Measurements from ENCODE around the gene CCT5.
"Not testable (repeated sequence)": the region's sequence is repeated elsewhere in the genome, so short reads cannot be mapped to it uniquely, and the experiment has no call there.

CCT5 gene

DNA sequence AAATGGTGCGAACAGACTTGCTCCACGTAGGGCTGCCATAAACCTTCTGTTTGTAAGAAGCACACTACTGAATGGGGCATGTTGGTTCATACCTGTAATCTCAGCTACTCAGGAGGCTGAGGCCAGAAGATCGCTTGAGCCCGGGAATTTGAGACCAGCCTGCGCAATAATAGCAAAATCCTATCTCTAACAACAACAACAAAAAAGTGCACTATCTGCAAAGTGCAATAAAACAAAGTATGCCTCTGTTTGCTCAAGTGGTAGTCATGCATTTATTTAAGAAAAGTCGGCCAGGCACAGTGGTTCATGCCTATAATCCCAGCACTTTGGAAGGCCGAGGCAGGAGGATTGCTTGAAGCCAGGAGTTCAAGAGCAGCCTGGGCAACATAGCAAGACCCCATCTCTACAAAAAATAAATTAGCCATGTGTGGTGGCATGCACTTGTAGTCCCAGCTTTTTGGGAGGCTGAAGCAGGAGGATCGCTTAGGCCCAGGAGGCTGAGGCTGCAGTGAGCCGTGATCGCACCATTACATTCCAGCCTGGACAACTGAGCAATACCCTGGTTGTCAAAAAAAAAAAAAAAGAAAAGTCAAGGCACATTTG lies 5.6 kb upstream of the CCT5 start:
- no peak for DNase-seq (ENCODE audit: low read depth, low spot score)
- no peak overlapping the region for H3K27ac ChIP-seq

DNA sequence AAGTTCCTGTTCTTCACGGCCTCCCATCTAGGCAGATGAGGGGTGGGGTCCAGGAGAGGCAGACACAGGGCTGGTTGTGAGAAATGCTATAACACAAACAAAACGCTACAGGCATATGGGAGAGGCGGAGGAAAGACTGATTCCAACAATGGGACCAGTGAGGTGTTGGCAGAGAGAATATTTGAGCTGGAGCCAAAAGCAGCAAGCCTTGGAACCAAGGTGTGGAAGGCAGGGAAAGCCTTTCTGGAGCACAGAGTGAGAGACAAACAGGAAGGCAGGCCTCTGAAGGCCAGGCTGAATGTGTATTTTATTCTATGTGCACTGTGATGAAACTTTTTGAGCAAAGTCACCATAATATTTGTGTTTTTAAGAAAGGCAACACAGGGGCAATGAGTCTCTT lies 3.3 kb upstream of the CCT5 start:
- H3K27ac ChIP-seq: no peak overlapping the region
- no peak for DNase-seq (ENCODE audit: low read depth, low spot score)

DNA sequence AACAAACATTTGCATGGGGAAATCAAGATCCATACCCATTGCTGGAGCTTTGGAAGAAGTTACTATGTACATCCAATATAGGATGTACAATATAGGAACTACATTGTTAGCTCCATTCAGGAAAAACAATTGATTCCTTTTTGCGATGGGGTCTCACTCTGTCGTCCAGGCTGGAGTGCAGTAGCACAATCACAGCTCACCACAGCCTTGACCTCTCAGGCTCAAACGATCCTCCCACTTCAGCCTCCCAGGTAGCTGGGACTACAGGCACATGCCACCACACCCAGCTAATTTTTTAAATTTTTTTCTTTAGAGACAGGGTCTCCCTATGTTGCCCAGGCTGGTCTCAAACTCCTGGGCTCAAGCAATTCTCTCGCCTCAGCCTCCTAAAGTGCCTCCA lies 2.9 kb upstream of the CCT5 start:
- H3K27ac ChIP-seq; DNase-seq (ENCODE audit: low read depth, low spot score): not testable (repeated sequence)

DNA sequence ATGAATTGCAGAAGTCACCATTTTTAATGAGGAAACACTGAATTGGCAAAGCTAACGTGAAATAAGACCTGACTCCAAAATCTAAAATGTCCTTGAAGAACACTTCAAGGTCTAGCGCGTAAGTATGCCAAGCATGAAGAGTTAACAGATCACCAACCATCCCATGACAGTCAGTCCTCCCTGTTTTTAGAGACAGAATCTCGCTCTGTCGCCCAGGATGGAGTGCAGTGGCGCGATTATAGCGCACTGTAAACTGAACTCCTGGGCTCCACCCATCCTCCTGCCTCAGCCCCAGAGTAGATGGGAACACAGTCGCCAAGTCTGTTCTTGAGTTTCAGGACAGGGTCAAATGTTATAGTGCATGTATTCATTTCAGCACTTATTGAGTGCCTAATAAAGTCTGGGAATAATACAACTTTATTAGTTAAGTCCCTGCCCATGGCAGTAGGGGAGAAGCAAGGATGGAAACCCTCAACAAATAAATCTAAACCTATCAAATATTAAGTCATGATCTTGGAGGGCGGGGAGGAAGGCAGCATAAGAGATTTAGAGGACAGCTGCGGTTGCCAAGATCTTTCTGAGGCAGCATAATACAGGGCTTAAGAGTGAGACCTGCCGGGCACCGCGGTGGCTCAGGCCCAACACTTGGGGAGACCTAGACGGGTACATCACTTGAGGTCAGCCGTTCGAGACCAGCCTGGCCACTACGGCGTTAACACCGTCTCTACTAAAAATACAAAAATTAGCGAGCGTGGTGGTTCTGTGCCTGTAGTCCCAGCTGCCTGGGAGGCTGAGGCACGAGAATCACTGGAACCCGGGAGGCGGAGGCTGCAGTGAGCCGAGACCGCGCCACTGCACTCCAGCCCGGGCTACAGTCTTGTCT lies 1.5 kb upstream of the CCT5 start:
- no peak for DNase-seq (ENCODE audit: low read depth, low spot score)
- H3K27ac ChIP-seq: peak overlapping the region; percentile 79

DNA sequence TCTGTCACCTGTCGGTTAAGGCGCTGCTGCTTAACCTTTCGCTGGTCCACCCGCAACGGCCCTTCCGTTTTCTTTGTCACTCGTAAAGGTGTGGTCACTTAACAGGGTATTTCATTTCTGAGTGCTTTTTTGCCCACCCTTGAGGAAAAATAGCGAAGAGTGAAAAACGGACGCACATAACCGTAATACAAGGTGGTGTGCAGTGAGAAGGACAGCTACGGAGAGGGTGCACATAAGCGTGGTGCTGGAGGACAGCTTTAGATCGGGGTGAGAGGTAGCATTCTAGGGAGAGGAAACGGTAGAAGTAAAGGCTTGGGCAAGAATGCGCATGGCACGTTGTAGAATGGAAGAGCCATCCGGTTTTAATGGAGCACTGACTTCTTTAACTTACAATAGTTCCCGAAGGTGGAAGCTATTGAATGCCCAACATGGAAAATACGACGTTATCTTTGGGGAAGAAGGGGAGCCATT lies 761 bp downstream of the CCT5 start:
- no peak for DNase-seq (ENCODE audit: low read depth, low spot score)
- H3K27ac ChIP-seq: peak overlapping the region; percentile 79

DNA sequence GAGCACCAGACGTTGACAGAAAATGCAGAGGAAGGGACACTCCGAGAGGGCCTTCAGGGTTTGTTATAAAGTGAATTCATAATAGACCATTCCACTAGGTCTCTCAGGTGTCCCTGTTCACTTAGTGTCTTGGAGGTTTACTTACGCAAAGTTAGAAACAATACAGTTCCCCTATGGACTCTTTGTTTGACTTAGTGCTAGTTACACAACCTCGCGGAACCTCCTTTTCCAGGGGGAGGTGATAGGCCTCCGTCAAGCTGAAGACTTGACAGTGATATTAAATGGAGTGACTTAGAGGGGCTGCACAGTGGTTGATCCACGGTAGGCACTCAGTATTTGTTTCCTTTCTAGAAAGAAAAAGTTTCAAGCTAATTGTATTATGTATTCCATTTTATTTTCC lies 1.3 kb downstream of the CCT5 start:
- no peak overlapping the region for H3K27ac ChIP-seq
- DNase-seq (ENCODE audit: low read depth, low spot score): no peak

DNA sequence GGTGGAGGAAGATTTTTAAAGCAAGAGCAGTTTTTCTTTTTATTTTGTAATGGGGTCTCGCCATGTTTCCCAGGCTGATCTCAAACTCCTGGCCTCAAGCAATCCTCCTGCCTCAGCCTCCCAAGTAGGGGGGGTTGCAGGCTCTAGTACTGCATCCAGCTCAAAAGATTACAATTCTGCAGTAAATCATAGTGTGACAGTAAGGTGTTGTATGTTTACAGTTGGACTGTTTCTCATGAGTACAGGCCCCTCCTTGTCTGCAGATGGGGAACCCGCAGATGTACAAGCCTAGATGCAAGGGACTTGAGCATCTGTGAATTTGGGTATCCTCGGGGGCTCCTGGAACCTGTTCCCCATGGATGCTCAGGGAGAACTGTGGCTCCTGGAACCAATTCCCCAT lies 3.3 kb downstream of the CCT5 start:
- H3K27ac ChIP-seq: no peak overlapping the region
- no peak for DNase-seq (ENCODE audit: low read depth, low spot score)

DNA sequence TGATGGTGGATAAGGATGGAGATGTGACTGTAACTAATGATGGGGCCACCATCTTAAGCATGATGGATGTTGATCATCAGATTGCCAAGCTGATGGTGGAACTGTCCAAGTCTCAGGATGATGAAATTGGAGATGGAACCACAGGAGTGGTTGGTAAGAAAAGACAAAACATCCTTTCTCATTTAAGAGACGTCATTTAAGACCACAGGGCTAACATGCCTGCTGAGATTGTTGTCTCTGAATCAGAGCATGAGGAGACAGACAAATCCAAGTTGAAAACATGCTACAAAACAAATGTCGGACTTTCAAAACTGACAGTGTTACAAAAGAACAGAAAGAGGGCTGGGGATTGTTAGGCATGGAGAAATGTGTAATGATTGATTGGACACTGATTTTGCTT lies 4.6 kb downstream of the CCT5 start:
- no peak overlapping the region for H3K27ac ChIP-seq
- no peak for DNase-seq (ENCODE audit: low read depth, low spot score)

DNA sequence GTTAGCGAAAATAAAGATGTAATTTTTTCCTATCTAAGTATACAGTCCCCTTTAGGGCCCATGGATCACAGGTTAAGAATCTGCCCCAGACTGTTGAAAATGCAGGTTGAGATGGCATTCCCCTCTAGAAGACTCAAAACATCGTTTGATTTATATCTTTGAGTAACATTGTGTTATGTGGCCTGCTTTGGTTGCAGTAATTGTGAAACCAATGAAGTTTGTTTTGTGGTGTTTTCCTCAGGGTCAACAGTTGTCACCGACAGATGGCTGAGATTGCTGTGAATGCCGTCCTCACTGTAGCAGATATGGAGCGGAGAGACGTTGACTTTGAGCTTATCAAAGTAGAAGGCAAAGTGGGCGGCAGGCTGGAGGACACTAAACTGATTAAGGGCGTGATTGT lies 7.8 kb downstream of the CCT5 start:
- H3K27ac ChIP-seq: no peak overlapping the region
- no peak for DNase-seq (ENCODE audit: low read depth, low spot score)

DNA sequence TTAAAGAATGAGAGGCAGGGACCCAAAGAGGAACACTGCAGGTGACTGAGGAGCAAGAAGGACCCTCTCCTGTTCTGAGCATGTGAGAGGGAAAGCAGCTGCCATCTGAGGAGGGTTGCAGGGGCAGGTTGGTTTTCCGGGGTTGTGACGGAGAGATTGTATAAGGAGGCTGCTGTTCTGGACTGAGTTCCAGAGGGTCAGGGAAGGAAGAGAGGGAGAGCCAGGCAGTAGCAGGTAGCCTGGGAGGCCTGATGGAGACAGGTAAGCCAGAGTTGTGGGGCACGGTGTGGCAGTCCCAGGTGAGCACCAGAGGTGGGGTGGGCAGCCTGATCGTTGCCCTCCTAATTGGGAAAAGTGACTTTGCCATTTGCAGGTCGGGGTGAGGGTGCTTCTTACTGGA lies 9.8 kb downstream of the CCT5 start:
- no peak for DNase-seq (ENCODE audit: low read depth, low spot score)
- no peak overlapping the region for H3K27ac ChIP-seq

DNA sequence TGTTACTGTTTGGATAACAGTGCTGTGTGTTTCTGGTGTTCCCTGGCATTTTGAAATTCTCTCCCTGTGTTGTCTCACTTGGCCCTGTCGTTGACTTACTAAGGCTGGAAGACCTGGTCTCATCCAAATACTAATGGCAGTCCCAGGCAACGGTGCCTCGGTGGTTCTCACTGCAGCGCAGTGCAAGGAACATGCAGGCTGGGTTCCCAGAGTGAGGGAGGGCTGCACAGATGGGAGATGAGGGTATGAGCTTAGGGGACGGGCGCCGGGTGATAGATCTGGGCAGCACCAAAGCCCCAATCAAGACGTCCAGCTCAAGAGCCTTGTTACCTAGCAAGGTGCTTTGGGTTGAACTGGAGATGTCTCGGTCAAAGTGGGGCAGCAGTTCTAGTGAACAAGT lies 11.0 kb downstream of the CCT5 start:
- H3K27ac ChIP-seq: no peak overlapping the region
- no peak for DNase-seq (ENCODE audit: low read depth, low spot score)

DNA sequence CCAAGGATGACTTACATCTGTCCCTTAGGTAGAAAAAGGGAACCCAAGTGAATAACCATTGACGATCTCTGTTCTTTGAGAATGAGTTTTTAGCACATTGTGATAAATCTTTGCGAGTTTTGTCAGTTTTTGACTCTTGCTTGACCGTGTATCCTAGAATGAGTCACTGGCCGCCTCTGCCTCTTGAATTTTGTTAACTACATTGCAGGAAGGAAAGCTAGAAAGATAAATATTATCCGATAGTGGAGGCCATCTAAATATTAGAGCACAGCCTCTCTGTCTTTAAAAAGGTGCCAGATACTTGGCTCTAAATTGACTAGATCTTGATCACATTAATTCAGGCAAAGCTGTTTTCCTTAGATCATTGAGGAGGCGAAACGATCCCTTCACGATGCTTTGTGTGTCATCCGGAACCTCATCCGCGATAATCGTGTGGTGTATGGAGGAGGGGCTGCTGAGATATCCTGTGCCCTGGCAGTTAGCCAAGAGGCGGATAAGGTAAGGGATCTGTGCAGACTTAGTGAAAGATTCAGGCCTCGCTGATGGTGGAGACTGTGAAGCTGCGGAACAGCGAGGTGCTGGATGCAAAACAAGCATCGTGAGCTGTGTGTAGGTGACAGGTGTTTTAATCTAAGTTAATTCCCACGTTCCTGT lies 12.2 kb downstream of the CCT5 start:
- DNase-seq (ENCODE audit: low read depth, low spot score): no peak
- H3K27ac ChIP-seq: no peak overlapping the region

DNA sequence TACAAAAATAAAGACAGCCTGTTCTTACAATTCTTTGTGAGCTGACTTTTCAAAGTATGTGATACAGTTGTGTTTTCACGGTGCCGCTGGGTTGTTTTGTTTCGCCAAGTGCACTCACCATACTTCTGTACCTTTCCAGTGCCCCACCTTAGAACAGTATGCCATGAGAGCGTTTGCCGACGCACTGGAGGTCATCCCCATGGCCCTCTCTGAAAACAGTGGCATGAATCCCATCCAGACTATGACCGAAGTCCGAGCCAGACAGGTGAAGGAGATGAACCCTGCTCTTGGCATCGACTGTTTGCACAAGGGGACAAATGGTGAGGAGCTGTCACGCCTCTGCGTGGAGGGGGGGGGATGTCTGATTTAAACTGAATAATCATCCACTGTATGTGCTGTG lies 12.9 kb downstream of the CCT5 start:
- DNase-seq (ENCODE audit: low read depth, low spot score): no peak
- no peak overlapping the region for H3K27ac ChIP-seq

DNA sequence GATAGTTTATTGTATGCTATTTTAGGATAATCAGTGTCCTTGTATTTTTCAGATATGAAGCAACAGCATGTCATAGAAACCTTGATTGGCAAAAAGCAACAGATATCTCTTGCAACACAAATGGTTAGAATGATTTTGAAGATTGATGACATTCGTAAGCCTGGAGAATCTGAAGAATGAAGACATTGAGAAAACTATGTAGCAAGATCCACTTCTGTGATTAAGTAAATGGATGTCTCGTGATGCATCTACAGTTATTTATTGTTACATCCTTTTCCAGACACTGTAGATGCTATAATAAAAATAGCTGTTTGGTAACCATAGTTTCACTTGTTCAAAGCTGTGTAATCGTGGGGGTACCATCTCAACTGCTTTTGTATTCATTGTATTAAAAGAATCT lies 14.5 kb downstream of the CCT5 start:
- no peak overlapping the region for H3K27ac ChIP-seq
- DNase-seq (ENCODE audit: low read depth, low spot score): no peak

DNA sequence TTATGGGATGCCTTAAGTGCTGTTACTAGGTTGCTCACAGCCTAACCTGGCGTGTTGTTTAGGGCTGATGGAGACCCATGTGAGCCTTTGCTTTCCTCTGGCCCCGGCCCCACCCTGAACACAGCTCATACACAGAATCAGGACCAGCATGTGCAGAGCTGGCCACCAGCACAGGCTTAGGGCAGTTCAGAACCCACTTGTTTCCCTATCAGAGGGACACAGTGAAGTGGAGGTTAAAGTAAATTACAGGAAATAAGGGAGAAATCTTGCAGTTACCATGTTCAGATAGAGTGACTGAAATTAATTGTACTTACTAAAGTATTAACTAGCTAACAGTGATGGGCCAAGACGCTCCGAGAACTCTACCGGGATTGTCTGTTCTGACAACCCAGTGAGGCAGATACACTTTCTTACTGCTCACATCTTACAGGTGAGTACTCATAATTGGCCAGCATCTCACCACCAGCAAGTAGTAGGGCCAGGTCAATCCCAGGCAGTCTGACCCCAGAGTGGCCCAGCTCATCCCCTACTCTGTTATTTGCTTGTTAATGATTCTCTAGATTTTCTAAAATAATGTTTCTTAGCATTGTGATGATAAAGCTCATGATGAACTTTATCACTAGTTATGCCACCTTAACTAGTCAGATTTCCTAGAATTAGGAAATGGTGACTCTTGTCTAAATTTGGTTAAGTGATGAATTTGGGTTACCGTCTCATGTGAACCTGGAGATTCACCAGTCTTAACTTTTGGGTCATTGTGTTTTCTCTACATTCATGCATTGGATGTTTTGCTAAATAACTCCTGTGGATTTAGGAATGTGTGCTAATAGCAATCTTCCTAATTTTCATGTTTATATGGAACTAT lies 15.4 kb downstream of the CCT5 start:
- no peak for DNase-seq (ENCODE audit: low read depth, low spot score)
- peak overlapping the region; percentile 87 for H3K27ac ChIP-seq

DNA sequence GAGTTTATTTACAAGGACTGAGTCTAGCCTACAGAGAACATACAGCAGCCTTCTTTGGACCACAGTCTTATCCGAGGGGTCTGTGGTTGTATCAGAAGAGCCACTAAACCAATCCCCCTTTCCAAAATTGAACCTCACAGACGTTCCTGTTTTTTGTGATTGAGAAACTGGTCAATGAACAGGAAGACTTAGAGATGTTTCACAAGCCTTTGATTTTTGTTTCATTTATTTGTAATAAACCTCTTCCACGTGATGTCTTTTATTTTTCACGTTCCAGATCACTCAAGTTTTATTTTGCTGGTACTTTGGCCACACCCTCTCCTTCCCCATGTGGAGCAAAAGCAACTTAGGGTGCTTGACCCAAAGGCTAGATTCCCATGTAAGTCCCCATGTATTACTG lies 16.1 kb downstream of the CCT5 start:
- no peak for DNase-seq (ENCODE audit: low read depth, low spot score)
- H3K27ac ChIP-seq: peak overlapping the region; percentile 87

DNA sequence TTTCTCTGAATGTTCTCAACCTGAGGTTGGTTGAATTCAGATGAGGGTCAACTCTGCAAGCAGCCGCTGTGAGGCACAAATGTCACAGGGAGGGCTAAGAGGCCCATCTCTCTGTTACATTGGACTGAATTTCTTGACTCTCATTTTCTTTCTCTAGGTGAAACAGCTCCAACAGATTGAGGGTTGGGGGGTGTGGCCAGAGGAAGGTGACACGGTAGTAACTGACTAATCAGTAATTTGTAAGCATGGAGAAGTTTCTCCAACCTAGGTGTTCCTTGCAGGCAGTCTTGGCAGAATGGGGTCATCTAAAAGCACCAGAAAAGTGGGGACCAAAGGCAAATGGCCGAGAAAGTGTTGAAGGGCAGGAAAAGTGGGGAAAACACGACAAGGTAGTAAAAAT lies 16.8 kb downstream of the CCT5 start:
- no peak for DNase-seq (ENCODE audit: low read depth, low spot score)
- H3K27ac ChIP-seq: peak overlapping the region; percentile 87

DNA sequence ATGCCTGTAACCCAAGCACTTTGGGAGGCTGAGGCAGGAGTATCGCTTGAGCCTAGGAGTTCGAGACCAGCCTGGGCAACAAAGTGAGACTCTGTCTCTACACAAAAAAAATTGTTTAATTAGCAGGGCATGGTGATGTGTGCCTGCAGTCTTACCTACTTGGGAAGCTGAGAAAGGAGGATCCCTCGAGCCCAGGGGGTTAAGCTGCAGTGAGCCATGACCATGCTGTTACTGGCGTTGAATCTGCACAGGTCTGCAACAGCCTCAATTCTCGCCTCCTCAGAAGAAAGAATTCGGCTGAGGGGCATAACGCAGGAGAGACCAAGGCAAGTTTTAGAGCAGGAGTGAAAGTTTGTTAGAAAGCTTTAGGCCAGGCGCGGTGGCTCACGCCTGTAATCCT lies 18.0 kb downstream of the CCT5 start:
- H3K27ac ChIP-seq: peak overlapping the region; percentile 87
- DNase-seq (ENCODE audit: low read depth, low spot score): no peak

DNA sequence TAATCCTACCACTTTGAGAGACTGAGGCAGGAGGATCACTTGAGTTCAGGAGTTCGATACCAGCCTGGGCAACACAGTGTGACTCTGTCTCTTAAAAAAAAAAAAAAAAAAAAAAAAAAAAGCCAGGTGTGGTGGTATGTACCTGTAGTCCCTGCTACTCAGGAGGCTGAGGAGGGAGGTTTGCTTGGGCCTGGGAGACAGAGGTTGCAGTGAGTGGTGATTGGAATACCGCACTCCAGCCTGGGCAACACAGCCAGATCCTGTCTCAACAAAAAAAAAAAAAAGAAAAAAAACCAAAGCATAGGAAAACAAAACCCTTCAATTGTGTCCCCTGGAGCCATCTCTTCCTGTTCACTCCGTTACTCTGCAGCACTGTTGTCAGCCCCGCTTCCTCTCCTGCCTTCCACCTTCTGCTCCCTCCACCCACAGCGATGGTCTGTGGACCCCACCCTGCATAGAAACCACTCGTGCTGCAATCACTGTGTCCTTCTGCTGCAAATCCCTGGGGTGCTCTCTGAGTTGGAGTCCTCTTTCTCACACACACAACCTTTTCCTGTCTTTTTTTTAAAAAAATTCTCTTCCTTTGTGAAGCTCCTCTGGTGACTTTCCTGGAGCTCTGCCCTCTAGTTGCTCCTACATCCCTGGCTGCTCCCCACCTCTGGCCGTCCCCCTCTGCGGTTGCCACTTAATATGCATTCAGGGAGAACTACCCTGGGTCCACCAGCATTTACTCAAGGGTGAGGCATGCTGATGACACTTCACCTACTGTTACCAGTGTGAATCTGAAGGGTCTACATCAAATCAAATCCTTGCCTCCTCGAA lies 22.2 kb downstream of the CCT5 start:
- H3K27ac ChIP-seq: no peak overlapping the region
- no peak for DNase-seq (ENCODE audit: low read depth, low spot score)

DNA sequence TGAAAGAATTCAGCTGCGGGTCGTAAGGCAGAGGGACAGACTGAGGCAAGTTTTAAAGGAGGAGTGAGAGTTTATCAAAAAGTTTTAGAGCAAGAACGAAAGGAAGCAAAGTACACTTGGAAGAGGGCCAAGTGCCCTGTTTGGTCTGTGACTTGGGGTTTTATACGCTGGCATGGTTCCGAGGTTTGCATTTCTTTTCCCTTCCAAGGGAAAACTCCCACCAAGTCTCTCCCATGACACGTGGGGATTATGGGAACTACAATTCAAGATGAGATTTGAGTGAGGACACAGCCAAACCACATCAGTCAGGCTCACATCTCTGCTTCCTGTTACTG lies 22.8 kb downstream of the CCT5 start:
- not testable (repeated sequence) for H3K27ac ChIP-seq; DNase-seq (ENCODE audit: low read depth, low spot score)
